ENCODE results near the gene CACNB2.

DNA sequence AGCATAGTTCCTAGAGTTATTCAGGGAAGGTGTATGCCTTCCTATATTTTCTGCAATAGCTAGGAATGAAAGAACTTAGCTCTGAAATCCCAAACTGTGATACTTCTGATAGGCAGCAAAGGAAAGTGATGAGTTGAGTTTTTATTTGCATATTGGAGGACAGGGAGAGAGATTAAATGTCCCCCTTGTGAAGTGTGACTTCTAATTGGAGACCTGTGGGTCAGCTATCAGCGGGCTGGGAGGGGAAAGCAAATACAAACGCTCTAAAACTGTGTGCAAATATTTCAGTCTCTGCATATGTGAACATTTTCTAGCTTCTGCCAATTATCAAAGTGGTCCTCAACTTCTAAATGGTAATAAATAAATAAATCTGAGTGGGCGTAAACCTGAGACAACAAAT lies 203.3 kb downstream of the CACNB2 start:
- TF ChIP-seq, protein P1, sequence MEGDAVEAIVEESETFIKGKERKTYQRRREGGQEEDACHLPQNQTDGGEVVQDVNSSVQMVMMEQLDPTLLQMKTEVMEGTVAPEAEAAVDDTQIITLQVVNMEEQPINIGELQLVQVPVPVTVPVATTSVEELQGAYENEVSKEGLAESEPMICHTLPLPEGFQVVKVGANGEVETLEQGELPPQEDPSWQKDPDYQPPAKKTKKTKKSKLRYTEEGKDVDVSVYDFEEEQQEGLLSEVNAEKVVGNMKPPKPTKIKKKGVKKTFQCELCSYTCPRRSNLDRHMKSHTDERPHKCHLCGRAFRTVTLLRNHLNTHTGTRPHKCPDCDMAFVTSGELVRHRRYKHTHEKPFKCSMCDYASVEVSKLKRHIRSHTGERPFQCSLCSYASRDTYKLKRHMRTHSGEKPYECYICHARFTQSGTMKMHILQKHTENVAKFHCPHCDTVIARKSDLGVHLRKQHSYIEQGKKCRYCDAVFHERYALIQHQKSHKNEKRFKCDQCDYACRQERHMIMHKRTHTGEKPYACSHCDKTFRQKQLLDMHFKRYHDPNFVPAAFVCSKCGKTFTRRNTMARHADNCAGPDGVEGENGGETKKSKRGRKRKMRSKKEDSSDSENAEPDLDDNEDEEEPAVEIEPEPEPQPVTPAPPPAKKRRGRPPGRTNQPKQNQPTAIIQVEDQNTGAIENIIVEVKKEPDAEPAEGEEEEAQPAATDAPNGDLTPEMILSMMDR (IDR thresholded peaks at IDR 0.05; ENCODE audit: low read depth, low read length), result no peak
- no peak for TF ChIP-seq EZH2phosphoT487 (IDR thresholded peaks at IDR 0.05; ENCODE audit: low read depth)
